Superior temporal gyrus (tissue), 1 donor: Measurements from ENCODE around the gene MBOAT7.
"Not testable (repeated sequence)": the region's sequence is repeated elsewhere in the genome, so short reads cannot be mapped to it uniquely, and the experiment has no call there.

ENCODE experiments used
- DNase-seq: peaks from one replicate; pipeline ENCODE4 v3.0.0-alpha.2; 2016; ENCODE audit errors: extremely low spot score

The MBOAT7 gene

DNA sequence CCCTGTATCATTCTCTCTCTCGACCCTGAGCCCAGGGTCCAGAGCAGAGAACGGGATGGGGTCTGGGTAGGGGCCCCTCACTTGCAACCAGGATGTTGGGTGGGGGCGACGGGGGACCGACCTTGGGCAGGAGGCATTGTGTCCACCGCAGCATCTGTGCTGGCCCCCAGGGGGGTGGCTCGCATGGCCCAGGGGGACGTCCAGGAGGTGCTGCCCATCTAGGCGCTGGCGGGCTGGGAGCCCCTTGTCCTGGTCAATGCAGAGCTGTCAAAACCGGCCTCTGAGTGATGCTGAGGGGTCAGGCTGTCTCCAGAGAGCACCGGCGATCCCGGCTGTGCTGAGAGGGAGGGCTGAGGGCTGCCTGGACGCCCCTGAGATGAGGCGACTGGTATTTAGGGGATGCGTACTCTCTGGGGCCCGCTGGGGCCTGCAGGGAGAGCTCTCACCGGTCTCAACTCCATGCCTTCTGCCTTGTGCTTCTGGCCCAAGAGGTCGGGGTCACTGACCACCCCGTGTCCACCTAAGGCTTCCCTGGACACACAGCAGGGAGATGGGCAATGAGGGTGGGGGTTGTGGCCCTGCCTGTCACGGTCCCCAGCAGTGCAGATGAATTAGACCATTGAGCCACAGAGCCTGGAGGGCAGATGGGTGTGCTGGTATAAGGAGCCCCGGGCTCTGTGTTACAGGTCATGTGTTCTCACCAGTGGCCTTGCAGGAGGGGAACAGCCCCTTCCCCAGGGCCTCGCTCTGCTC lies 19.9 kb upstream of the MBOAT7 start:
- peak; percentile 60 for DNase-seq

- no peak for DNase-seq
These were observed 19.3 kb upstream of the MBOAT7 start for GRCh38 chr19:54208784-54209057.

GRCh38 chr19:54207983-54208783 lies 18.8 kb upstream of the MBOAT7 start:
- DNase-seq, result peak; percentile 52

DNA sequence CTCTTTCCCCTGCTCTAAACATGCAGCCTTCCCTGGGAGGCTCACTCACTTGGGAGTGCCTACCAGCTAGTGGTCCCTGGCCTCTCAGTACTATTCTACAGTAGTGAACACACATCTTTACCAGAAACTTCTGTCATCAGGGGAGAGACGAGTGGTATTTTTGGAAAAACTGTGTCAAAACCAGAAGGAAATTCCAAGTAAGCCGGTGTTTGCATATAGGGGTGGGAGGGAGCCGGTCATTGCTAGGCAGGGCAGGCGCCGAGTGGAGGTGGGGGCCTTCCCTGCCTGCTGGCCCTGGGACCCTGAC lies 18.2 kb upstream of the MBOAT7 start:
- no peak for DNase-seq

DNA sequence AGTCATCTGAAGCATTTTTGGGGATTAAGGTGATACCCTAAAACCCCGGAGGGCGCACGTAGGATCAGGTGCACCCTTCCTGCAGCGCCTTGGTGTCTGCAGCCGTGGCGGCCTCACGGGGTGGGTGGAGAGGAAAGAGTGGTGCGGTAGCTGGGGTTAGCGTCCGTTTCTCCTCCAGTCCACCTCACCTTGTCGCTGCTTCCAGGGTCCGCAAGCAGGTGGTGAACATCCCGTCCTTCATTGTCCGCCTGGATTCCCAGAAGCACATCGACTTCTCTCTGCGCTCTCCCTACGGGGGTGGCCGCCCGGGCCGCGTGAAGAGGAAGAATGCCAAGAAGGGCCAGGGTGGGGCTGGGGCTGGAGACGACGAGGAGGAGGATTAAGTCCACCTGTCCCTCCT lies 17.8 kb upstream of the MBOAT7 start:
- not testable (repeated sequence) for DNase-seq

- no peak for DNase-seq
These were observed 17.4 kb upstream of the MBOAT7 start for GRCh38 chr19:54206831-54207177.

- DNase-seq, result no peak
These were observed 16.9 kb upstream of the MBOAT7 start for GRCh38 chr19:54206030-54206830.

DNA sequence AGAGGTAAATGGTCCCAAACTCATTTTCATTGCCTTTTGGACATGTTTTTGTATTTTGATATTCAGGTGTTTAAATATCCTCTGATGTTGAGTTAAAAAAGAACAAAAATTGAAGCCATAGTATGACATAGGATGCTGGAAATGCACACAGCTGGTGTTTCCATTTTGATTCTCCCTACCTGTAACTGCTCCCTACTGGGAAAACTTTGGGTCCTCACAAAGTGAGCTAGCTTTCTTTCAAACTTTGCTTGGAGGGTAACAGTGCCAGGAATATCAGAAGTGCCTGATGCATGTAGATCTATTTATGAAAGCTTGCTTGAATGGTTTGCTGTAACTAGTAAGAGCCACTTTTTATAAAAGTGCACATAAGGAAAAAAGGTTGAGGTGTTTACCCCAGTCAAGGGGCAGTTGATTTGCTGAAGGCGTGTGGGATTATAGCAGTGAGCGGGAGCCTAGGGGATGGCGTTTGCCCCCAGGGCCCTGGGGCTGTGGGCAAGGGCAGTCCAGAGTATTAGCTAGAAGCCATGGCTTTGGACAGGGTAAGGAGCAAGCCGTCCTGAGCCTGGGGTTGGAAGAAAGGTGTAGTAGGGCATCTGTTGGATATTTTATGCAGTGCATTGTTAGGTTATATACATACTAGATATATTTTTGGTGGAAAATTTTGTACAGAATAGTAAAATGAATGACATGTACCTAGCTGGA lies 15.5 kb upstream of the MBOAT7 start:
- DNase-seq, result no peak

GRCh38 chr19:54203151-54203611 lies 13.8 kb upstream of the MBOAT7 start:
- DNase-seq, result no peak

DNA sequence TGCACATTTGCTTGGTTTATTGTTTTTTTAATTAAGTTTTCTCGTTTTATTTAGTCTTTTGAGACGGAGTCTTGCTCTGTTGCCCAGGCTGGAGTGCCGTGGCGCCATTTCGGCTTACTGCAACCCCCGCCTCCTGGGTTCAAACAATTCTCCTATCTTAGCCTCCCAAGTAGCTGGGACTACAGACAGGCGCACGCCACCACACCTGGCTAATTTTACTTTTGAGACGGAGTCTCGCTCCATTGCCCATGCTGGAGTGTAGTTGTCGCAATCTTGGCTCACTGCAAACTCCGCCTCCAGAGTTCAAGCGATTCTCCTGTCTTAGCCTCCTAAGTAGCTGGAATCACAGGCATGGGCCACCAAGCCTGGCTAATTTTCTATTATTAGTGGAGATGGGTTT lies 12.6 kb upstream of the MBOAT7 start:
- DNase-seq, result no peak

DNA sequence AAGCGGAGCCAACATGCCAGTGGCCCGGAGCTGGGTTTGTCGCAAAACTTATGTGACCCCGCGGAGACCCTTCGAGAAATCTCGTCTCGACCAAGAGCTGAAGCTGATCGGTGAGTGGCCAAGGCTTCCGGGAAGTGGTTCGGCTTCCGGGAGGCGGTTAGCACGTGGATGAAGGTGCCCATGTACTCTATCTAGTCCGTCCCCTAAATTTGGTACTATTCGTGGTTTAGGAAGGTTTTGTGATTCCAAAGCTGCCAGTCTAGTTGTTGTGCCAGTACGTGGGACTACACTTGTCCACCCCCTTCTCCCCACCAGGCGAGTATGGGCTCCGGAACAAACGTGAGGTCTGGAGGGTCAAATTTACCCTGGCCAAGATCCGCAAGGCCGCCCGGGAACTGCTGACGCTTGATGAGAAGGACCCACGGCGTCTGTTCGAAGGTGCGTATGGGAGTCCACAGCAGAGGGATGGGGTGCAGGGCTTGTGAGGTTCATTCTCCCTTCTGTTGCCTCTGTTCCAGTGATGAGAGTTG lies 11.9 kb upstream of the MBOAT7 start:
- no peak for DNase-seq

- no peak for DNase-seq
These were observed 10.0 kb upstream of the MBOAT7 start for GRCh38 chr19:54199401-54199800.

- DNase-seq, result no peak
These were observed 7.7 kb upstream of the MBOAT7 start for GRCh38 chr19:54197121-54197520.

DNA sequence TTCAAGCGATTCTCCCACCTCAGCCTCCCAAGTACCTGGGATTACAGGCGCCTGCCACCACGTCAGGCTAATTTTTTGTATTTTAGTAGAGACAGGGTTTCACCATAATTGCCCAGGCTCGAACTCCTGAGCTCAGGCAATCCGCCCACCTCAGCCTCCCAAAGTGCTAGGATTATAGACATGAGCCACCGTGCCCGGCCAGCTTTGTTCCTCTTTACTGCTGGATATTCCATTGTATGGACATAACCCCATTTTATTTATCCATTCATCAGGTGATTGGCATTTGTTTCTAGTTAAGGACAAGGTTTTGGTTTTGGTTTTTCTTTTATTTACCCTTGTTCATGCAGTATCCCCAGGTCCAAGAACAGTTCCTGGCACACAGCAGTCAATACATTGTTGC lies 7.2 kb upstream of the MBOAT7 start:
- DNase-seq, result no peak

GRCh38 chr19:54194463-54194862 lies 5.1 kb upstream of the MBOAT7 start:
- not testable (repeated sequence) for DNase-seq

DNA sequence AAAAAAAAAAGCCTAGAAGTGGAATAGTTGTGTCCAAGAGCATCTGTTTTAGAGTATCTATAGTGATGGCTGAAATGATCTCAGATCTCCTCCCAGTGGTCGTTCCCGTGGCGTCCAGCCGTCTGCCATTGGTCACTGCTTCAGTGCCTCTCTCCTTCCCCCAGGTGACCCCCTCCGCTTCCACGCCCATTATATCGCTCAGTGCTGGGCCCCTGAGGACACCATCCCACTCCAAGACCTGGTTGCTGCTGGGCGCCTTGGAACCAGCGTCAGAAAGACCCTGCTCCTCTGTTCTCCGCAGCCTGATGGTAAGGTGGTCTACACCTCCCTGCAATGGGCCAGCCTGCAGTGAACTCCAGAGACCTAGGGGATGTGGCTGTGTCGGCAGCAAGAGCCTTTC lies 3.6 kb upstream of the MBOAT7 start:
- no peak for DNase-seq

GRCh38 chr19:54191811-54192453 lies 2.6 kb upstream of the MBOAT7 start:
- no peak for DNase-seq

- peak; percentile 72 for DNase-seq
These were observed 1.8 kb upstream of the MBOAT7 start, which contains the start of gene TSEN34 for GRCh38 chr19:54191011-54191810. Gene TSEN34, plus strand, starts transcription at chr19:54191308. Its CDS starts 57 bp downstream, at chr19:54191365.

GRCh38 chr19:54190503-54191010 lies 1.2 kb upstream of the MBOAT7 start:
- peak; percentile 99 for DNase-seq
